Measurements from ENCODE around the gene UBE3D. TPM values are rescaled to one million over a fixed set of nuclear protein-coding genes. Genes with fewer than 3 reads are reported as not detected.

UBE3D gene
- total RNA-seq, 4 donors from 2014 or later, result 5.3 to 12.4 (median 8.4) TPM

- WGBS, 2 donors, result 65 to 85% methylated on average over 2 of the region's 2 CpGs
- Histone ChIP-seq H3K36me3 (peaks cover 0 to 6% (median 0%) of the 10 kb centered on the region in 3 donors), H3K27me3 (no peaks in the 10 kb centered on the region), H3K4me1 (no peaks in the 10 kb centered on the region), H3K4me3 (no peak overlapping the region), H3K9me3 (no peaks in the 10 kb centered on the region), H3K27ac (peak overlapping the region in 1 of 4 donors; percentile 0)
- intact Hi-C loops (cut with DNase I), result no loop called here
- no peak for DNase-seq
- TF ChIP-seq CTCF (IDR thresholded peaks at IDR 0.05) (no peak), POLR2A (IDR thresholded peaks at IDR 0.05) (no peak)
Measured at GRCh38 chr6:82957868-82958245, 107.8 kb downstream of the UBE3D start.

- no peaks in the 10 kb centered on the region for H3K27me3 ChIP-seq
- TF ChIP-seq CTCF (IDR thresholded peaks at IDR 0.05), result no peak
- TF ChIP-seq POLR2A (IDR thresholded peaks at IDR 0.05), result no peak
- intact Hi-C loops (cut with DNase I), result no loop called here
- no peak overlapping the region for H3K4me3 ChIP-seq
- no peaks in the 10 kb centered on the region for H3K9me3 ChIP-seq
- H3K4me1 ChIP-seq, result no peaks in the 10 kb centered on the region
- 69 to 74% methylated on average over 9 of the region's 9 CpGs for WGBS, 2 donors
- DNase-seq, result no peak
- peak overlapping the region in 1 of 4 donors; percentile 0 for H3K27ac ChIP-seq
- peaks cover 0 to 6% (median 0%) of the 10 kb centered on the region in 3 donors for H3K36me3 ChIP-seq
Measured at GRCh38 chr6:82957171-82957867, 108.3 kb downstream of the UBE3D start.

- WGBS, 2 donors, result 35 to 65% methylated on average over 1 of the region's 1 CpG
- no peak overlapping the region for H3K27ac ChIP-seq
- H3K9me3 ChIP-seq, result no peaks in the 10 kb centered on the region
- H3K36me3 ChIP-seq, result peaks cover 0 to 6% (median 0%) of the 10 kb centered on the region in 3 donors
- intact Hi-C loops (cut with DNase I), result no loop called here
- DNase-seq, result no peak
- no peaks in the 10 kb centered on the region for H3K27me3 ChIP-seq
- H3K4me3 ChIP-seq, result no peak overlapping the region
- no peak for TF ChIP-seq POLR2A (IDR thresholded peaks at IDR 0.05)
- TF ChIP-seq CTCF (IDR thresholded peaks at IDR 0.05), result no peak
- H3K4me1 ChIP-seq, result no peaks in the 10 kb centered on the region
Measured at GRCh38 chr6:82955841-82956240, 109.8 kb downstream of the UBE3D start.

GRCh38 chr6:82954937-82955577, 110.6 kb downstream of the UBE3D start:
- H3K4me1 ChIP-seq, result no peaks in the 10 kb centered on the region
- intact Hi-C loops (cut with DNase I), result no loop called here
- no peak overlapping the region for H3K27ac ChIP-seq
- 83 to 84% methylated on average over 4 of the region's 4 CpGs for WGBS, 2 donors
- no peak for TF ChIP-seq CTCF (IDR thresholded peaks at IDR 0.05)
- TF ChIP-seq POLR2A (IDR thresholded peaks at IDR 0.05), result no peak
- H3K36me3 ChIP-seq, result peaks cover 0 to 6% (median 0%) of the 10 kb centered on the region in 3 donors
- H3K9me3 ChIP-seq, result no peaks in the 10 kb centered on the region
- no peak overlapping the region for H3K4me3 ChIP-seq
- DNase-seq, result no peak
- H3K27me3 ChIP-seq, result no peaks in the 10 kb centered on the region

GRCh38 chr6:82954356-82954755, 111.3 kb downstream of the UBE3D start:
- peaks cover 0 to 6% (median 0%) of the 10 kb centered on the region in 3 donors for H3K36me3 ChIP-seq

More at GRCh38 chr6:82954356-82954755, 111.3 kb downstream of the UBE3D start:
- Histone ChIP-seq H3K4me3 (no peak overlapping the region), H3K27ac (no peak overlapping the region), H3K9me3 (no peaks in the 10 kb centered on the region), H3K27me3 (no peaks in the 10 kb centered on the region), H3K4me1 (no peaks in the 10 kb centered on the region)
- TF ChIP-seq CTCF (IDR thresholded peaks at IDR 0.05), result no peak
- no peak for TF ChIP-seq POLR2A (IDR thresholded peaks at IDR 0.05)
- intact Hi-C loops (cut with DNase I), result no loop called here
- no peak for DNase-seq
- 93 to 96% methylated on average over 2 of the region's 2 CpGs for WGBS, 2 donors
